CD4-positive, alpha-beta T cell (primary cell): ENCODE results near the gene HOXB8. TPM values are rescaled to one million over a fixed set of nuclear protein-coding genes. Genes with fewer than 3 reads are reported as not detected.
A peak's percentile ranks its signal among the peaks of the same experiment; 100 is the strongest.

Experiments
- ATAC-seq: fragments of 200-7000 bp; cut with Tn5 transposase; one replicate; pipeline ENCODE4 v1.10.0; 2022; ENCODE audit warnings: mild to moderate bottlenecking; ENCODE audit not compliant: poor library complexity
- CTCF ChIA-PET: fragments of 350-600 bp; sonication (Branson Sonifier 250); formaldehyde crosslinking; loops from one replicate; lab custom pipeline; 2021; ENCODE audit warnings: antibody characterized with exemption, inconsistent platforms; lab: Charles Lee
- POLR2A ChIA-PET: fragments of 350-600 bp; sonication (Branson Sonifier 250); formaldehyde crosslinking; loops from one replicate; lab custom pipeline; 2021; ENCODE audit warnings: antibody characterized with exemption, inconsistent platforms; lab: Charles Lee
- DNase-seq, 14 experiments: peaks; one replicate each; pipeline ENCODE4 v3.0.0-alpha.2; 2013 to 2020; ENCODE audit warnings: mixed read lengths in 2 of 14
- H3K27ac ChIP-seq, 2 donors: one replicate each; pipeline versions ENCODE4 v1.5.1 to v1.7.0; 2013; ENCODE audit warnings: low read length in 2 of 2, low read depth in 1 of 2, mild to moderate bottlenecking in 1 of 2
- H3K27me3 ChIP-seq, 2 experiments: 1 replicate in 1 of 2; 2 replicates in 1 of 2; pipeline versions ENCODE4 v1.6.1 to v1.7.0; 2013; ENCODE audit warnings: low read length in 2 of 2, control low read depth in 1 of 2, mild to moderate bottlenecking in 1 of 2, moderate library complexity in 1 of 2; ENCODE audit not compliant: insufficient read depth in 2 of 2, control insufficient read depth in 1 of 2
- H3K36me3 ChIP-seq: one replicate; pipeline ENCODE4 v1.6.1; 2013; ENCODE audit warnings: low read length, control low read depth; ENCODE audit not compliant: insufficient read depth
- H3K4me1 ChIP-seq: one replicate; pipeline ENCODE4 v1.6.1; 2013; ENCODE audit warnings: low read length, control low read depth; ENCODE audit not compliant: insufficient read depth
- H3K4me3 ChIP-seq: one replicate; pipeline ENCODE4 v1.5.1; 2013; ENCODE audit warnings: mild to moderate bottlenecking, low read length, moderate library complexity
- H3K9me3 ChIP-seq, 2 experiments: 1 replicate in 1 of 2; 2 replicates in 1 of 2; pipeline versions ENCODE4 v1.6.1 to v1.7.0; 2013; ENCODE audit warnings: low read length in 2 of 2, mild to moderate bottlenecking in 2 of 2, control low read depth in 1 of 2, moderate library complexity in 1 of 2; ENCODE audit not compliant: control insufficient read depth in 1 of 2, insufficient read depth in 1 of 2
- H3K27ac Mint-ChIP-seq: one replicate; pipeline ENCODE4 v1.8.0; 2020; ENCODE audit warnings: mixed read lengths
- H3K27me3 Mint-ChIP-seq: one replicate; pipeline ENCODE4 v1.8.0; 2021; ENCODE audit warnings: mixed read lengths
- H3K36me3 Mint-ChIP-seq: one replicate; pipeline ENCODE4 v1.8.0; 2021; ENCODE audit warnings: low read depth, mixed read lengths
- H3K4me1 Mint-ChIP-seq: one replicate; pipeline ENCODE4 v1.8.0; 2021; ENCODE audit warnings: low read depth, mixed read lengths
- H3K4me3 Mint-ChIP-seq: one replicate; pipeline ENCODE4 v1.8.0; 2020; ENCODE audit warnings: mild to moderate bottlenecking, mixed read lengths
- H3K9me3 Mint-ChIP-seq: one replicate; pipeline ENCODE4 v1.8.0; 2020; ENCODE audit warnings: mixed read lengths
- CTCF ChIP-seq: fragments of 200-600 bp; IDR thresholded peaks from one replicate; pipeline ENCODE4 v1.8.0; 2022; ENCODE audit warnings: antibody characterized with exemption, mild to moderate bottlenecking
- intact Hi-C, 2 experiments: fragments of 100-400 bp; cut with DNase I in 1 of 2; cut with micrococcal nuclease in 1 of 2; formaldehyde crosslinking; loops; one replicate each; pipeline versions ENCODE4 v1.15.1 to v1.9.0; 2023 to 2025; cut with DNase I, micrococcal nuclease
- total RNA-seq, 174 experiments: library from RNA in 2 of 174; stranded (reverse) in 2 of 174; gene quantifications; one replicate each; pipeline ENCODE4 v1.2.3 and lab custom pipeline; 2021 to 2026

Gene HOXB8
- total RNA-seq, 2 experiments from 2014 or later: not detected

GRCh38 chr17:48597778-48598631 lies 17.1 kb downstream of the HOXB8 start:
- H3K4me3 Mint-ChIP-seq: peak overlapping the region; percentile 69
- ChIA-PET POLR2A (no interaction called here), CTCF (no interaction called here)
- H3K27ac Mint-ChIP-seq: no peak overlapping the region
- no peaks in the 10 kb centered on the region for H3K36me3 Mint-ChIP-seq
- DNase-seq (peak in 4 of 14 experiments; percentile 23 to 72 (median 59)), ATAC-seq (no peak)
- Histone ChIP-seq H3K4me1 (peaks cover 58% of the 10 kb centered on the region), H3K27me3 (peaks cover 89 to 96% of the 10 kb centered on the region in 2 experiments), H3K9me3 (peaks cover 0 to 29% of the 10 kb centered on the region in 2 experiments), H3K27ac (no peak overlapping the region), H3K4me3 (peak overlapping the region; percentile 47), H3K36me3 (no peaks in the 10 kb centered on the region)
- TF ChIP-seq CTCF: no peak
- intact Hi-C loops: no loop called here
- no peaks in the 10 kb centered on the region for H3K9me3 Mint-ChIP-seq
- peaks cover 98% of the 10 kb centered on the region for H3K27me3 Mint-ChIP-seq
- peaks cover 47% of the 10 kb centered on the region for H3K4me1 Mint-ChIP-seq

GRCh38 chr17:48597528-48597777 lies 17.6 kb downstream of the HOXB8 start:
- no peak overlapping the region for H3K27ac Mint-ChIP-seq
- Histone ChIP-seq H3K4me3 (peak overlapping the region; percentile 47), H3K9me3 (peaks cover 0 to 29% of the 10 kb centered on the region in 2 experiments), H3K27ac (no peak overlapping the region), H3K27me3 (peaks cover 89 to 96% of the 10 kb centered on the region in 2 experiments), H3K36me3 (no peaks in the 10 kb centered on the region), H3K4me1 (peaks cover 58% of the 10 kb centered on the region)
- intact Hi-C loops: no loop called here
- DNase-seq: peak in 2 of 14 experiments; percentile 33 to 53
- H3K27me3 Mint-ChIP-seq: peaks cover 98% of the 10 kb centered on the region
- TF ChIP-seq CTCF: no peak
- ChIA-PET POLR2A (no interaction called here), CTCF (no interaction called here)
- ATAC-seq: peak; percentile 31
- H3K9me3 Mint-ChIP-seq: no peaks in the 10 kb centered on the region
- no peaks in the 10 kb centered on the region for H3K36me3 Mint-ChIP-seq
- H3K4me1 Mint-ChIP-seq: peaks cover 49% of the 10 kb centered on the region
- peak overlapping the region; percentile 69 for H3K4me3 Mint-ChIP-seq

DNA sequence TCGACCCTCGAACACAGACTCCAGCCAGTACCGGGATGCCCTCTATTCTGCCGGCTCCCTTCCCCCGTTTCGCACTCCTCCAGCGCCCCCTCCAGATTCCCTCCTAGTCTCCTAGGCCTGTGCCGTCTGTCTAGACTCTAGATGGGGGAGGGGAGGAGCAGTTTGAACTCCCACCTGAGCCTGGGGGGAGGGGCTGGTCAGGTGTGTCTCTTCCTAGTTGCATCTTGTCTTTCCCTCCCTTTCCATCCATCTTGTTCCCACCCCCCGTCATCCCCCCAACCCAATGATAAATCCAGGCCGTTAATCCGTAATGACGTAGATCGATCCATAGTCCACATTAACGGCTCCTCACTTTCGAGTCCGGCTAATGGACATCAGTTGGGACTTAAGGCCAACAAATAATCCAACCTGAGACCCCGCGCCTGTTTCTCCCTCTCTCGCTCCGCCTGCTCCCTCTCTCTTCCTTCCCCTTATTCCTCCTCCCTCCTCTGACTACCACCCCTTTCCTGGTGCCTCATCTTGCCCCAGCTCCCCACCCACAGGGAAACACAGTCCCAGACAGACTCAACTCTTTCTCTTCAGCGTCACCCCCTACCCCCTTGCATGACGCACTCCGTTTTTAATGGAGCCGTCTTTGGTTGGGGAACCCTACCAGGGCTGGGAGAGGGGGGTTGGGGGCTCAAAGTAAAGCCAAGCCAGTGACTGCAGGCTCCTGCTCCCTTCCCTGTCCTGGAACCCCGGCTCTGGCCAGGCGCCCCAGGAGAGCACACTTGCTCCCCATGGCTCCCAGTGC lies 18.2 kb downstream of the HOXB8 start:
- peak; percentile 4 for ATAC-seq
- no peak for DNase-seq
- H3K27me3 ChIP-seq: peaks cover 88 to 95% of the 10 kb centered on the region in 2 experiments
- Mint-ChIP-seq H3K27me3 (peaks cover 98% of the 10 kb centered on the region), H3K27ac (no peak overlapping the region), H3K36me3 (no peaks in the 10 kb centered on the region), H3K9me3 (no peaks in the 10 kb centered on the region), H3K4me1 (peaks cover 47% of the 10 kb centered on the region), H3K4me3 (peak overlapping the region; percentile 69)
- H3K9me3 ChIP-seq: peaks cover 0 to 29% of the 10 kb centered on the region in 2 experiments
- CTCF ChIA-PET: interaction anchor here (0.9 to 5.0 kb wide), 3 partner anchors 22 to 261 kb away, joined by 3 to 24 read pairs (median 4); no protein-coding TSS in a partner anchor
- H3K27ac ChIP-seq: no peak overlapping the region
- H3K4me1 ChIP-seq: peaks cover 58% of the 10 kb centered on the region
- H3K36me3 ChIP-seq: no peaks in the 10 kb centered on the region
- intact Hi-C loops: no loop called here
- peak overlapping the region; percentile 47 for H3K4me3 ChIP-seq
- POLR2A ChIA-PET: interaction anchor here (1.0 kb wide), 1 partner anchor 11 kb away, joined by 3 read pairs; no protein-coding TSS in a partner anchor
- TF ChIP-seq CTCF: no peak
